H1 (cell line): ENCODE data around the gene KRTAP5-4. TPM values are rescaled to one million over a fixed set of nuclear protein-coding genes. Genes with fewer than 3 reads are reported as not detected.

Experiments used
- CTCF ChIA-PET: fragments of 300-600 bp; sonication (Branson Sonifier 250); formaldehyde crosslinking; loops from one replicate; lab custom pipeline; 2021; ENCODE audit not compliant: partially characterized antibody; lab: Charles Lee
- POLR2A ChIA-PET: fragments of 300-600 bp; sonication (Branson Sonifier 250); formaldehyde crosslinking; loops from one replicate; lab custom pipeline; 2021; ENCODE audit warnings: inconsistent platforms; ENCODE audit not compliant: partially characterized antibody; lab: Charles Lee
- DNase-seq, 2 experiments: peaks; one replicate each; pipeline versions ENCODE4 v3.0.0 to v3.0.0-alpha.2; 2010 to 2022; ENCODE audit warnings: low spot score in 2 of 2, low read depth in 1 of 2, mixed read lengths in 1 of 2
- FAIRE-seq: peaks from 2 replicates; lab custom pipeline; 2011; peaks lifted over from hg19 to GRCh38; lab: Jason Lieb, UNC
- H2AFZ ChIP-seq: 2 replicates; pipeline ENCODE4 v1.8.1; 2012; ENCODE audit warnings: low read length, inconsistent platforms
- H2AK5ac ChIP-seq: 2 replicates; pipeline ENCODE4 v1.6.1; 2013; ENCODE audit warnings: low read depth, low read length
- H2BK120ac ChIP-seq: replicated peaks from 2 replicates; pipeline ENCODE3; 2013; ENCODE audit warnings: low read depth, low read length, inconsistent platforms
- H2BK12ac ChIP-seq: 2 replicates; pipeline ENCODE4 v1.6.1; 2013; ENCODE audit warnings: low read depth, low read length
- H2BK15ac ChIP-seq: 2 replicates; pipeline ENCODE4 v1.6.1; 2013; ENCODE audit warnings: low read length
- H2BK20ac ChIP-seq: 2 replicates; pipeline ENCODE4 v1.6.1; 2013; ENCODE audit warnings: low read length
- H2BK5ac ChIP-seq: 2 replicates; pipeline ENCODE4 v1.6.1; 2013; ENCODE audit warnings: low read depth, low read length
- H3K14ac ChIP-seq: 2 replicates; pipeline ENCODE4 v1.6.1; 2013; ENCODE audit warnings: inconsistent platforms; ENCODE audit not compliant: insufficient read length
- H3K18ac ChIP-seq: 2 replicates; pipeline ENCODE4 v1.6.1; 2013; ENCODE audit warnings: low read length; ENCODE audit errors: extremely low read depth
- H3K23ac ChIP-seq: 2 replicates; pipeline ENCODE4 v1.6.1; 2013; ENCODE audit warnings: inconsistent platforms; ENCODE audit not compliant: insufficient read length
- H3K23me2 ChIP-seq: 2 replicates; pipeline ENCODE4 v1.6.1; 2013; ENCODE audit warnings: low read depth, low read length
- H3K27ac ChIP-seq: 2 replicates; pipeline ENCODE4 v1.6.1; 2011; ENCODE audit warnings: low read depth, low read length, inconsistent platforms
- H3K27me3 ChIP-seq, 4 experiments: replicated peaks in 1 of 4; 1 replicate in 1 of 4; 2 replicates in 3 of 4; pipeline versions ENCODE4 v1.6.1 to v1.8.1; 2011 to 2013; ENCODE audit warnings: low read length in 3 of 4, mild to moderate bottlenecking in 3 of 4, inconsistent platforms in 2 of 4, mixed read lengths in 2 of 4, moderate library complexity in 1 of 4; ENCODE audit not compliant: control insufficient read depth in 3 of 4, insufficient read depth in 3 of 4; ENCODE audit errors: extremely low read depth in 1 of 4
- H3K36me3 ChIP-seq, 4 experiments: 2 replicates each; pipeline versions ENCODE4 v1.6.1 to v1.8.1; 2011 to 2013; ENCODE audit warnings: mild to moderate bottlenecking in 4 of 4, low read length in 3 of 4, moderate library complexity in 2 of 4, control low read depth in 1 of 4, inconsistent platforms in 1 of 4; ENCODE audit not compliant: insufficient read depth in 4 of 4, control insufficient read depth in 2 of 4
- H3K4ac ChIP-seq: replicated peaks from 2 replicates; pipeline ENCODE3; 2013; ENCODE audit warnings: low read length, low read depth, mixed read lengths, inconsistent platforms; ENCODE audit not compliant: insufficient read length
- H3K4me1 ChIP-seq, 4 experiments: replicated peaks in 1 of 4; 1 replicate in 1 of 4; 2 replicates in 3 of 4; pipeline versions ENCODE4 v1.6.1 to v1.8.1; 2011 to 2013; ENCODE audit warnings: low read length in 3 of 4, inconsistent platforms in 2 of 4, mixed read lengths in 1 of 4; ENCODE audit not compliant: insufficient read depth in 4 of 4, control insufficient read depth in 3 of 4
- H3K4me2 ChIP-seq, 2 experiments: 2 replicates each; pipeline versions ENCODE4 v1.6.1 to v1.8.1; 2011 to 2013; ENCODE audit warnings: low read depth in 2 of 2, low read length in 2 of 2, control low read depth in 1 of 2, inconsistent platforms in 1 of 2, mild to moderate bottlenecking in 1 of 2; ENCODE audit not compliant: insufficient read depth in 1 of 2
- H3K4me3 ChIP-seq, 4 experiments: fragments of 200-600, 300-600 bp in 1 of 4; sonication (generic), shearing (Covaris generic), sonication (Bioruptor Twin) in 1 of 4; 2 replicates each; pipeline versions ENCODE4 v1.5.1 to v1.8.1; 2011 to 2016; ENCODE audit warnings: low read length in 4 of 4, low read depth in 3 of 4, control low read depth in 2 of 4, inconsistent platforms in 2 of 4, mild to moderate bottlenecking in 2 of 4, mixed read lengths in 1 of 4, moderate library complexity in 1 of 4; ENCODE audit not compliant: insufficient read depth in 2 of 4; ENCODE audit errors: extremely low read depth in 1 of 4
- H3K56ac ChIP-seq: replicated peaks from 2 replicates; pipeline ENCODE3; 2013; ENCODE audit warnings: low read depth, mild to moderate bottlenecking, mixed read lengths, low read length, inconsistent platforms; ENCODE audit not compliant: insufficient read length
- H3K79me1 ChIP-seq: 2 replicates; pipeline ENCODE4 v1.6.1; 2013; ENCODE audit warnings: low read depth, low read length, control low read depth
- H3K79me2 ChIP-seq, 2 experiments: 2 replicates each; pipeline versions ENCODE4 v1.6.1 to v1.8.1; 2012 to 2013; ENCODE audit warnings: low read length in 2 of 2, mild to moderate bottlenecking in 2 of 2, inconsistent platforms in 1 of 2; ENCODE audit not compliant: insufficient read depth in 2 of 2, control insufficient read depth in 1 of 2
- H3K9ac ChIP-seq, 4 experiments: replicated peaks in 1 of 4; 1 replicate in 1 of 4; 2 replicates in 3 of 4; pipeline versions ENCODE4 v1.6.1 to v1.8.1; 2011 to 2013; ENCODE audit warnings: low read depth in 3 of 4, low read length in 3 of 4, control low read depth in 2 of 4, mild to moderate bottlenecking in 2 of 4, moderate library complexity in 2 of 4, inconsistent platforms in 1 of 4; ENCODE audit errors: extremely low read depth in 1 of 4
- H3K9me3 ChIP-seq, 2 experiments: 2 replicates each; pipeline versions ENCODE4 v1.6.1 to v1.8.1; 2012 to 2013; ENCODE audit warnings: mild to moderate bottlenecking in 2 of 2, moderate library complexity in 2 of 2, control low read depth in 1 of 2, inconsistent platforms in 1 of 2, low read depth in 1 of 2, low read length in 1 of 2, mixed read lengths in 1 of 2; ENCODE audit not compliant: insufficient read depth in 2 of 2
- H4K20me1 ChIP-seq, 2 experiments: replicated peaks in 1 of 2; 2 replicates each; pipeline versions ENCODE3 to v1.8.1; 2011 to 2013; ENCODE audit warnings: inconsistent platforms in 2 of 2, low read length in 2 of 2, mild to moderate bottlenecking in 1 of 2; ENCODE audit not compliant: insufficient read depth in 2 of 2, control insufficient read depth in 1 of 2
- H4K5ac ChIP-seq: 2 replicates; pipeline ENCODE4 v1.6.1; 2013; ENCODE audit warnings: low read length, low read depth, mixed read lengths, inconsistent platforms; ENCODE audit not compliant: insufficient read length
- H4K8ac ChIP-seq: 2 replicates; pipeline ENCODE4 v1.8.0; 2013; ENCODE audit warnings: mild to moderate bottlenecking, moderate library complexity, low read length, inconsistent platforms; ENCODE audit not compliant: insufficient read depth; ENCODE audit errors: extremely low read depth
- H4K91ac ChIP-seq: replicated peaks from 2 replicates; pipeline ENCODE3; 2013; ENCODE audit warnings: low read length, mixed read lengths, inconsistent platforms; ENCODE audit not compliant: insufficient read length
- RAD21 ChIP-seq, 2 experiments: IDR thresholded peaks in 1 of 2; conservative IDR thresholded peaks in 1 of 2; 2 replicates each; pipeline ENCODE4 v1.6.1; 2011; ENCODE audit warnings: low read depth in 2 of 2, low read length in 2 of 2, improper control_type of control experiment in 1 of 2, inconsistent platforms in 1 of 2, mild to moderate bottlenecking in 1 of 2, moderate library complexity in 1 of 2
- WGBS, 2 experiments: shearing (Covaris generic) in 1 of 2; methylation state at CpG; one replicate each; pipeline versions ENCODE4 v1.1.6 to v1.1.7; 2013 to 2015; ENCODE audit warnings: low lambda C conversion rate in 2 of 2, mixed read lengths in 2 of 2, inconsistent platforms in 1 of 2, low coverage in 1 of 2, missing lambda C conversion rate in 1 of 2; ENCODE audit not compliant: insufficient replicate concordance in 2 of 2, insufficient coverage in 1 of 2, insufficient read length in 1 of 2; ENCODE audit errors: extremely low coverage in 1 of 2, missing lambda C conversion rate in 1 of 2; 5-methylcytosine and 5-hydroxymethylcytosine counted together
- polyA plus RNA-seq, 7 experiments: library from polyadenylated mRNA; depleted of rRNA in 3 of 7; stranded (reverse) in 5 of 7; unstranded in 2 of 7; fragments of >200 nt in 5 of 7; fragments of 200-250 nt in 2 of 7; gene quantifications; 1 replicate in 5 of 7; 2 replicates in 1 of 7; 4 replicates in 1 of 7; pipeline versions ENCODE4 v1.2.1 to v1.2.3, GENCODE V29; 2011 to 2013; ENCODE audit warnings: missing spikeins in 2 of 7, mixed read lengths in 2 of 7
- total RNA-seq: library from RNA; stranded (reverse); fragmentation: NEBNext Ultra II Directional; extraction: Animal tissue kit (Norgen Biotek cat#: 25700); gene quantifications from 2 replicates; pipeline ENCODE4 v1.2.1, GENCODE V29; 2021

The KRTAP5-4 gene
- total and polyA plus RNA-seq, 2 of the 8 experiments (the other 6 are each of a cell fraction or from before 2014, with no cell fraction given), result not detected

GRCh38 chr11:1628506-1629325, 6.8 kb upstream of the KRTAP5-4 start:
- Histone ChIP-seq H2BK5ac (no peak overlapping the region), H3K4me1 (peaks cover 0 to 4% (median 1%) of the 10 kb centered on the region in 4 experiments; a peak in 5 of 7 replicates), H2BK15ac (no peak overlapping the region), H3K27ac (no peak overlapping the region), H4K20me1 (peaks cover 0 to 2% of the 10 kb centered on the region in 2 experiments), H4K91ac (no peak overlapping the region), H3K4me2 (no peak overlapping the region), H2BK120ac (no peak overlapping the region), H2AFZ (peak overlapping the region; percentile 94), H3K27me3 (peaks cover 0 to 16% (median 3%) of the 10 kb centered on the region in 4 experiments; a peak in 5 of 7 replicates), H2BK20ac (no peak overlapping the region), H3K23ac (no peak overlapping the region), H3K14ac (no peak overlapping the region), H3K9ac (no peak overlapping the region), H3K79me2 (no peaks in the 10 kb centered on the region), H2BK12ac (no peak overlapping the region; the same call in 1 of the 2 replicates), H3K79me1 (no peaks in the 10 kb centered on the region), H3K56ac (no peak overlapping the region), H3K4me3 (no peak overlapping the region), H4K8ac (peak overlapping the region; percentile 71; the same call in 1 of the 2 replicates), H4K5ac (no peak overlapping the region), H3K9me3 (no peaks in the 10 kb centered on the region), H3K36me3 (no peaks in the 10 kb centered on the region), H3K18ac (no peak overlapping the region), H2AK5ac (no peak overlapping the region), H3K23me2 (no peaks in the 10 kb centered on the region), H3K4ac (no peak overlapping the region)
- ChIA-PET POLR2A (interaction anchor here (0.6 to 1.6 kb wide), 3 partner anchors 16 to 246 kb away, joined by 3 to 5 read pairs (median 4); no protein-coding TSS in a partner anchor), CTCF (interaction anchor here (0.7 to 6.5 kb wide), 22 partner anchors 9 to 791 kb away, joined by 3 to 47 read pairs (median 4); partner anchors contain the start of gene KRTAP5-2)
- 43% methylated on average over 35 of the region's 35 CpGs; no CpG with 5 or more reads in 1 of the 2 experiments for WGBS, 2 experiments
- DNase-seq (peak; percentile 46 to 93), FAIRE-seq (no peak)
- peak; percentile 58 to 71 for TF ChIP-seq RAD21 (IDR thresholded peaks at IDR 0.05 in 1 of 2, conservative IDR thresholded peaks at IDR 0.05 in 1 of 2; ENCODE audit: low read depth in 2 of 2, low read length in 2 of 2)
